Astrocyte of the cerebellum (primary cell): ENCODE data around the gene OR10P1.

Experiments
- DNase-seq: peaks from one replicate; pipeline ENCODE4 v3.0.0-alpha.2; 2011; ENCODE audit warnings: low read depth
- H3K4me3 ChIP-seq: 2 replicates; pipeline ENCODE4 v1.5.1; 2011; ENCODE audit warnings: mild to moderate bottlenecking, low read depth, low read length, moderate library complexity
- in situ Hi-C: cut with HindIII; loops from 2 replicates; pipeline ENCODE4 v1.10.0; 2017; ENCODE audit warnings: low sequenced_read_pairs
- TF ChIP-seq, protein P1 (sequence below): IDR thresholded peaks from 2 replicates; pipeline ENCODE4 v1.5.1; 2012; ENCODE audit warnings: low read length, low read depth, moderate library complexity, mild to moderate bottlenecking; ENCODE audit errors: missing control alignments

The OR10P1 gene

GRCh38 chr12:55651299-55651683, 14.6 kb downstream of the OR10P1 start:
- in situ Hi-C loops: no loop called here
- TF ChIP-seq, protein P1, sequence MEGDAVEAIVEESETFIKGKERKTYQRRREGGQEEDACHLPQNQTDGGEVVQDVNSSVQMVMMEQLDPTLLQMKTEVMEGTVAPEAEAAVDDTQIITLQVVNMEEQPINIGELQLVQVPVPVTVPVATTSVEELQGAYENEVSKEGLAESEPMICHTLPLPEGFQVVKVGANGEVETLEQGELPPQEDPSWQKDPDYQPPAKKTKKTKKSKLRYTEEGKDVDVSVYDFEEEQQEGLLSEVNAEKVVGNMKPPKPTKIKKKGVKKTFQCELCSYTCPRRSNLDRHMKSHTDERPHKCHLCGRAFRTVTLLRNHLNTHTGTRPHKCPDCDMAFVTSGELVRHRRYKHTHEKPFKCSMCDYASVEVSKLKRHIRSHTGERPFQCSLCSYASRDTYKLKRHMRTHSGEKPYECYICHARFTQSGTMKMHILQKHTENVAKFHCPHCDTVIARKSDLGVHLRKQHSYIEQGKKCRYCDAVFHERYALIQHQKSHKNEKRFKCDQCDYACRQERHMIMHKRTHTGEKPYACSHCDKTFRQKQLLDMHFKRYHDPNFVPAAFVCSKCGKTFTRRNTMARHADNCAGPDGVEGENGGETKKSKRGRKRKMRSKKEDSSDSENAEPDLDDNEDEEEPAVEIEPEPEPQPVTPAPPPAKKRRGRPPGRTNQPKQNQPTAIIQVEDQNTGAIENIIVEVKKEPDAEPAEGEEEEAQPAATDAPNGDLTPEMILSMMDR: no peak
- no peak overlapping the region for H3K4me3 ChIP-seq
- no peak for DNase-seq

- H3K4me3 ChIP-seq: no peak overlapping the region
- DNase-seq: no peak
- in situ Hi-C loops: no loop called here
- TF ChIP-seq, protein P1: no peak
Observed at GRCh38 chr12:55652352-55652751, 15.7 kb downstream of the OR10P1 start.

GRCh38 chr12:55653031-55653430, 16.3 kb downstream of the OR10P1 start:
- TF ChIP-seq, protein P1: no peak
- no peak overlapping the region for H3K4me3 ChIP-seq
- in situ Hi-C loops: no loop called here
- no peak for DNase-seq

- no peak for DNase-seq
- in situ Hi-C loops: no loop called here
- TF ChIP-seq, protein P1: no peak
- no peak overlapping the region for H3K4me3 ChIP-seq
Observed at GRCh38 chr12:55654511-55655214, 18.0 kb downstream of the OR10P1 start.

- TF ChIP-seq, protein P1: no peak
- H3K4me3 ChIP-seq: no peak overlapping the region
- in situ Hi-C loops: no loop called here
- DNase-seq: no peak
Observed at GRCh38 chr12:55657212-55657611, 20.5 kb downstream of the OR10P1 start.

DNA sequence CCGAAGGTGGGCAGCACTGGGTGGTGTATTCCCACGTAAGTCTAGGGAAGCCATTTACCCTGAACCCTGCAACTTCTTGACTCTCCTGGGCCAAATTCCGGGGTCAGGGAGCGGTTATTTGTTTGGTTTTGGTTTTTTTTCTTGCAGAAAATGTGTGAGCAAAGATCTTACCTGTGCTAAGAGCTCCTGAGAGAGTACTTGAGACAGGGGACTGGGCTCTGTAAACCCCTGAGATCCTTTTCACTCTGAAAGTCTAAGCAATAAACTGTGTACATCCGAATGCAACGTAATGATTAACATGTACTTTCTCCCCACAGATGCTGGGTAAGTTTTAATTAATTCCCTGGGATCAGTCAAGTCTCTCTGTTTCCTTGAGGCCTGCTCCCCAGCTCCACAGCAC, 21.5 kb downstream of the OR10P1 start:
- DNase-seq: no peak

More for the DNA sequence above, 21.5 kb downstream of the OR10P1 start:
- in situ Hi-C loops: no loop called here
- TF ChIP-seq, protein P1: no peak
- H3K4me3 ChIP-seq: no peak overlapping the region
